K562 (cell line): Measurements from ENCODE around the gene GLCCI1. TPM values are rescaled to one million over a fixed set of nuclear protein-coding genes. Genes with fewer than 3 reads are reported as not detected.

ENCODE experiments used
- ATAC-seq: fragments of 200-7000 bp; cut with Tn5 transposase; 3 replicates; pipeline ENCODE4 v1.9.1; 2020; ENCODE audit warnings: moderate library complexity
- Bru-seq: library from RNA; stranded (reverse); fragments of 400-500 nt; gene quantifications from one replicate; lab custom pipeline; 2021; lab: Mats Ljungman, UMichigan
- BruChase-seq, 2 experiments: library from RNA; stranded (reverse); fragments of 400-500 nt; gene quantifications; one replicate each; lab custom pipeline; 2021; lab: Mats Ljungman, UMichigan
- BruUV-seq: library from RNA; stranded (reverse); fragments of 400-500 nt; replicated peaks from 2 replicates; lab custom pipeline; 2021; lab: Mats Ljungman, UMichigan
- CTCF ChIA-PET: fragments of 300-600 bp; formaldehyde crosslinking; extraction: SDS; loops from one replicate; lab custom pipeline; 2021; ENCODE audit warnings: low intra/inter-chr PET ratio; lab: Yijun Ruan, JAX
- POLR2A ChIA-PET: fragments of 300-600, 350-650 bp; sonication (Branson Sonifier 250); formaldehyde crosslinking; extraction: SDS; loops from one replicate; lab custom pipeline; 2021; ENCODE audit warnings: antibody characterized with exemption, inconsistent platforms; lab: Yijun Ruan, JAX
- DNase-seq, 4 experiments: peaks; one replicate each; pipeline versions ENCODE4 v3.0.0 to v3.0.0-alpha.2; 2011 to 2018; ENCODE audit warnings: low spot score in 3 of 4, mixed read lengths in 3 of 4; ENCODE audit errors: extremely low read depth in 1 of 4
- FAIRE-seq: peaks from 2 replicates; lab custom pipeline; 2011; peaks lifted over from hg19 to GRCh38; lab: Jason Lieb, UNC
- H2AFZ ChIP-seq: 2 replicates; pipeline ENCODE4 v1.6.0; 2011; ENCODE audit warnings: low read depth, low read length, control low read depth, inconsistent platforms
- H3K27ac ChIP-seq: fragments of 200-600 bp; 3 replicates; pipeline ENCODE4 v1.8.0; 2011; ENCODE audit warnings: low read depth, mild to moderate bottlenecking, control low read depth, inconsistent platforms, low read length, moderate library complexity, mixed read lengths; ENCODE audit errors: extremely low read depth
- H3K27me3 ChIP-seq, 2 experiments: fragments of 300-600 bp in 1 of 2; 2 replicates in 1 of 2; 3 replicates in 1 of 2; pipeline versions ENCODE4 v1.6.0 to v1.8.0; 2011; ENCODE audit warnings: inconsistent platforms in 2 of 2, low read length in 2 of 2, mild to moderate bottlenecking in 1 of 2, mixed read lengths in 1 of 2, moderate library complexity in 1 of 2; ENCODE audit not compliant: control insufficient read depth in 2 of 2, insufficient read depth in 2 of 2
- H3K36me3 ChIP-seq: fragments of 300-600 bp; 3 replicates; pipeline ENCODE4 v1.8.0; 2011; ENCODE audit warnings: mild to moderate bottlenecking, low read length, inconsistent platforms; ENCODE audit not compliant: control insufficient read depth, insufficient read depth
- H3K4me1 ChIP-seq, 2 experiments: fragments of 200-600 bp in 1 of 2; replicated peaks in 1 of 2; 2 replicates in 1 of 2; 3 replicates in 1 of 2; pipeline versions ENCODE4 v1.5.1 to v1.8.0; 2011; ENCODE audit warnings: inconsistent platforms in 2 of 2, low read length in 2 of 2, mild to moderate bottlenecking in 1 of 2, mixed read lengths in 1 of 2, moderate library complexity in 1 of 2; ENCODE audit not compliant: control insufficient read depth in 2 of 2, insufficient read depth in 2 of 2
- H3K4me2 ChIP-seq: 2 replicates; pipeline ENCODE4 v1.6.1; 2011; ENCODE audit warnings: low read length, control low read depth, inconsistent platforms, mixed read lengths; ENCODE audit not compliant: insufficient read depth
- H3K4me3 ChIP-seq: fragments of 200-600 bp; sonication (generic), shearing (Covaris generic); 2 replicates; pipeline ENCODE4 v1.5.1; 2016; ENCODE audit warnings: control low read depth, inconsistent platforms
- H3K79me2 ChIP-seq: fragments of 200-600 bp; 3 replicates; pipeline ENCODE4 v1.8.0; 2011; ENCODE audit warnings: low read length, inconsistent platforms; ENCODE audit not compliant: control insufficient read depth, insufficient read depth
- H3K9ac ChIP-seq, 2 experiments: 2 replicates each; pipeline versions ENCODE4 v1.6.0 to v1.6.1; 2011; ENCODE audit warnings: low read depth in 2 of 2, low read length in 2 of 2, control low read depth in 1 of 2, inconsistent platforms in 1 of 2, mild to moderate bottlenecking in 1 of 2, mixed read lengths in 1 of 2; ENCODE audit not compliant: insufficient read depth in 1 of 2
- H3K9me1 ChIP-seq: one replicate; pipeline ENCODE4 v1.6.0; 2011; ENCODE audit warnings: inconsistent platforms, mild to moderate bottlenecking, low read length, moderate library complexity; ENCODE audit not compliant: control insufficient read depth, insufficient read depth
- H3K9me3 ChIP-seq: replicated peaks from 2 replicates; pipeline ENCODE4 v1.5.1; 2011; ENCODE audit warnings: low read depth, low read length, inconsistent platforms; ENCODE audit not compliant: control insufficient read depth, insufficient read depth
- H4K20me1 ChIP-seq: replicated peaks from 2 replicates; pipeline ENCODE4 v1.6.1; 2011; ENCODE audit warnings: low read length, inconsistent platforms, mixed read lengths; ENCODE audit not compliant: control insufficient read depth, insufficient read depth
- BMI1 ChIP-seq: fragments of 150-350 bp; IDR thresholded peaks from 2 replicates; pipeline ENCODE4 v1.6.1; 2014; ENCODE audit warnings: low read length
- HMGN3 ChIP-seq: IDR thresholded peaks from 2 replicates; pipeline ENCODE4 v1.6.1; 2011; ENCODE audit warnings: borderline replicate concordance, low read depth, mild to moderate bottlenecking, mixed read lengths, low read length; ENCODE audit not compliant: insufficient read length; ENCODE audit errors: extremely low read depth
- HNRNPLL ChIP-seq: fragments of 200-400 bp; formaldehyde crosslinking; IDR thresholded peaks from 2 replicates; pipeline ENCODE4 v1.6.1; 2017; ENCODE audit warnings: low read length, low read depth, mild to moderate bottlenecking; ENCODE audit not compliant: poor library complexity, severe bottlenecking
- PBX2 ChIP-seq, 2 experiments: IDR thresholded peaks in 1 of 2; conservative IDR thresholded peaks in 1 of 2; 2 replicates each; pipeline ENCODE4 v1.6.1; 2016; ENCODE audit warnings: low read depth in 2 of 2, mild to moderate bottlenecking in 1 of 2, missing compliant biosample characterization in 1 of 2, missing genetic modification characterization in 1 of 2, moderate library complexity in 1 of 2
- STAT5B ChIP-seq: fragments of 250-450 bp; sonication (Bioruptor Pico); IDR thresholded peaks from 2 replicates; pipeline ENCODE4 v1.8.0; 2021; ENCODE audit warnings: mild to moderate bottlenecking, inconsistent platforms
- YY1 ChIP-seq, 3 experiments: IDR thresholded peaks; 2 replicates each; pipeline ENCODE4 v1.6.1; 2011; ENCODE audit warnings: low read length in 2 of 3, mild to moderate bottlenecking in 2 of 3, moderate library complexity in 2 of 3, borderline replicate concordance in 1 of 3, control low read depth in 1 of 3, low read depth in 1 of 3; ENCODE audit not compliant: insufficient read depth in 3 of 3, insufficient replicate concordance in 2 of 3, control insufficient read depth in 1 of 3, insufficient read length in 1 of 3; ENCODE audit errors: extremely low read depth in 1 of 3
- ZBTB17 ChIP-seq: fragments of 450-650 bp; formaldehyde crosslinking; IDR thresholded peaks from 2 replicates; pipeline ENCODE4 v1.4.0; 2020; ENCODE audit warnings: mild to moderate bottlenecking
- ZNF184 ChIP-seq: sonication (generic); formaldehyde crosslinking; IDR thresholded peaks from 2 replicates; pipeline ENCODE4 v1.5.0; 2020; ENCODE audit warnings: missing genetic modification reagents
- ZNF263 ChIP-seq: sonication (generic); formaldehyde crosslinking; IDR thresholded peaks from 2 replicates; pipeline ENCODE4 v1.8.0; 2022; ENCODE audit warnings: mild to moderate bottlenecking, missing genetic modification reagents, borderline replicate concordance
- ZSCAN32 ChIP-seq: fragments of 450-650 bp; formaldehyde crosslinking; IDR thresholded peaks from 2 replicates; pipeline ENCODE4 v1.4.0; 2020; ENCODE audit warnings: mild to moderate bottlenecking, moderate library complexity
- WGBS: fragments of 100-300 bp; shearing (Covaris generic); methylation state at CpG from one replicate; pipeline ENCODE4 v1.1.6; 2016; ENCODE audit warnings: low coverage, mixed read lengths; ENCODE audit not compliant: insufficient coverage; ENCODE audit errors: missing lambda C conversion rate; 5-methylcytosine and 5-hydroxymethylcytosine counted together
- in situ Hi-C: fragments of 300-500 bp; cut with MboI; formaldehyde crosslinking; loops from 4 replicates; pipeline ENCODE4 v1.15.0; 2018; ENCODE audit warnings: inconsistent platforms, mixed read lengths
- intact Hi-C: fragments of 100-400 bp; cut with micrococcal nuclease; formaldehyde crosslinking; loops from 2 replicates; pipeline ENCODE4 v1.14.2; 2022
- long read RNA-seq, 3 experiments: library from polyadenylated mRNA in 2 of 3; library from RNA in 1 of 3; unstranded in 2 of 3; stranded (forward) in 1 of 3; transcript quantifications; one replicate each; pipeline ENCODE4 v2.0.0, GENCODE V29; 2019 to 2022
- polyA minus RNA-seq, 3 experiments: library from RNA; depleted of rRNA, polyadenylated mRNA; stranded (reverse); fragments of >200 nt; gene quantifications; 2 replicates each; pipeline ENCODE4 v1.2.3, GENCODE V29; 2011
- polyA plus RNA-seq, 8 experiments: library from polyadenylated mRNA; depleted of rRNA in 4 of 8; stranded (reverse) in 5 of 8; unstranded in 3 of 8; fragments of >200 nt; fragmentation: Nextera tagmentation in 2 of 8; fragmentation: Illumina TruSeq in 1 of 8; extraction: Ambion mirVana in 2 of 8; extraction: Trizol in 1 of 8; gene quantifications; 2 replicates each; pipeline versions ENCODE4 v1.2.1 to v1.2.3, GENCODE V29; 2011 to 2014; ENCODE audit warnings: inconsistent platforms in 1 of 8, missing spikeins in 1 of 8
- total RNA-seq, 7 experiments: library from RNA; depleted of rRNA in 6 of 7; stranded (reverse); fragments of >200 nt in 6 of 7; fragmentation: Illumina TruSeq in 2 of 7; extraction: Trizol in 2 of 7; gene quantifications; 2 replicates each; pipeline versions ENCODE4 v1.2.1 to v1.2.3, GENCODE V29; 2011 to 2021; ENCODE audit warnings: low replicate concordance in 1 of 7

The GLCCI1 gene
- 28.3 and 49.4 TPM in 2 replicates for total RNA-seq (2011; cell fraction: chromatin; rRNA removed; ENCODE audit: low replicate concordance)
- total RNA-seq (2011; cell fraction: nucleolus; rRNA removed) = 10.5 and 18.9 TPM in 2 replicates
- total RNA-seq (2011; cell fraction: nucleoplasm; rRNA removed) = 21.6 and 29.6 TPM in 2 replicates
- total RNA-seq (2014; rRNA removed) = 2.8 and 4.6 TPM in 2 replicates
- 9.5 and 9.7 TPM in 2 replicates for total RNA-seq (2014; rRNA removed; fragmentation: Illumina TruSeq; extraction: Trizol)
- total RNA-seq (2015; rRNA removed; fragmentation: Illumina TruSeq; extraction: Trizol) = 6.5 and 7.3 TPM in 2 replicates
- total RNA-seq (2021) = 11.2 and 11.9 TPM in 2 replicates
- polyA plus RNA-seq (2011; rRNA removed) = 7.2 and 16.6 TPM in 2 replicates
- polyA plus RNA-seq (2011; cell fraction: cytosol; rRNA removed) = 2.7 and 6.5 TPM in 2 replicates
- polyA plus RNA-seq (2011; cell fraction: nucleus; rRNA removed) = 13.2 and 20.1 TPM in 2 replicates
- polyA plus RNA-seq (2012) = 8.4 and 11.0 TPM in 2 replicates
- polyA plus RNA-seq (2014; fragmentation: Illumina TruSeq; extraction: Trizol) = 7.7 and 8.1 TPM in 2 replicates
- polyA plus RNA-seq (2014; fragmentation: Nextera tagmentation; extraction: Ambion mirVana) = 1 to 10 TPM; 2.7 TPM
- 5.1 and 6.0 TPM in 2 replicates for polyA plus RNA-seq (2014; rRNA removed)
- 13.8 and 36.3 TPM in 2 replicates for polyA minus RNA-seq (2011; rRNA and poly(A)+ RNA removed)
- 3.7 and 9.9 TPM in 2 replicates for polyA minus RNA-seq (2011; cell fraction: cytosol; rRNA and poly(A)+ RNA removed)
- polyA minus RNA-seq (2011; cell fraction: nucleus; rRNA and poly(A)+ RNA removed) = 8.6 and 31.3 TPM in 2 replicates
- percentile 62 among the genes with signal in this experiment for Bru-seq, nascent RNA
- percentile 71 among the genes with signal in this experiment for BruChase-seq, experiment 1, labeled RNA remaining after a 2-hour chase
- percentile 72 among the genes with signal in this experiment for BruChase-seq, experiment 2, labeled RNA remaining after a 6-hour chase
- long read RNA-seq, experiment 1, partial matches to known transcripts = 8 of 20 reads
- long read RNA-seq, experiment 1, other reads (novel, unspliced or antisense) = 12 of 20 reads
- long read RNA-seq, experiment 2, partial matches to known transcripts = 0 of 3 reads
- long read RNA-seq, experiment 2, other reads (novel, unspliced or antisense) = 3 of 3 reads
- long read RNA-seq, experiment 3, partial matches to known transcripts = 0 of 1 reads
- long read RNA-seq, experiment 3, other reads (novel, unspliced or antisense) = 1 of 1 reads

DNA sequence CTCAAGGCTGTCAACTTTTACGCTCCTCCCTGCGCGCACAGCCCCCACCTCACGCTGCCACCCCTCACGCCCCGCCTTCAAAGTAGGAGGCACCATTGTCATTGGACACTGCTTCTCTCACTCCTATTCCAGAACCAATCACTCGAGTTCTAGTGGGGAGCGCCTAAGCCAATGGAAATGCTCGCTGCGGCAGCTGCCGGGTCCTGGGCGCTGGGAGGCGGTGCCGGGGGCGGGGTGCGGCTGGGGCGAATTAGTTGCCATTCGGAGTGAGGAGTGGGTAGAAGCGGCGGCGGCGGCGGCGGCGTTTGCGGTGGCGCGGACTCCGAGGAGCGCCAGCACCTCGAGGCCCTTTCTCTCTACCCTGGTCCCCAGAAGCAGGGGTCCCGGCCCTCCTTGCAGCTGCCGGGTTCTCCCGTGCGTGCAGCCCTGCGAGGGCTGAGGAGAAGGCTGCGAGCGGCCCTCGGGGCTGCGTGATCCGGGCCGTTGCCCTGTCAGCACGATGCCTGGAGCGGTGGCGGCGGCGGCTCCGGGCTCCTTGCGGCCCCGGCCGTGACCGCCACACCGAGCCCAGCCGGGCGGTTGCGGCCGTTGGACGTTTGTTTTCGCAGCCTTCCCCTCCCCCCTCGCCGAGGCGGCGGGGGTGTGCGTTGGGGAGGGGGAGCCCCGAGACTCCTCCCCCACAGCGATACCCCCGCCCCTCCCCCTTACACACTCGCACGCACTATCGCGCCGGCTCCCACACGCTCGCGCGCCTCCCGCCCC lies at the start of gene GLCCI1:
TSS of gene GLCCI1 (plus strand) at position 253 of the 762 bp plus-strand sequence. CDS start 555 bp downstream, outside the sequence.
- WGBS = 2% methylated on average over 13 of the region's 77 CpGs
- peak; percentile 95 for FAIRE-seq
- H3K4me3 ChIP-seq = peak within 1 kb of the TSS; percentile 84
- no peaks in the 10 kb centered on the region for H3K9me3 ChIP-seq
- H3K27ac ChIP-seq = peak within 1 kb of the TSS; percentile 94
- H3K79me2 ChIP-seq = peaks cover 39% of the 10 kb centered on the region
- H3K9ac ChIP-seq = peak within 1 kb of the TSS; percentile 77 to 96
- intact Hi-C loops = no loop called here
- peaks cover 6 to 11% of the 10 kb centered on the region in 2 experiments; a peak in 4 of 5 replicates for H3K4me1 ChIP-seq
- H2AFZ ChIP-seq = peak within 1 kb of the TSS; percentile 95
- no TSS peak for BruUV-seq
- in situ Hi-C loops = no loop called here
- no peaks in the 10 kb centered on the region for H3K27me3 ChIP-seq
- H3K9me1 ChIP-seq = no peaks in the 10 kb centered on the region
- POLR2A ChIA-PET = interaction anchor here (0.8 to 2.2 kb wide), 4 partner anchors 21 to 1531 kb away, joined by 3 to 12 read pairs (median 4); partner anchors contain the start of gene UMAD1
- DNase-seq = peak; percentile 94 to 98 (median 96)
- peak within 1 kb of the TSS; percentile 92 for H3K4me2 ChIP-seq
- no peaks in the 10 kb centered on the region for H3K36me3 ChIP-seq
- CTCF ChIA-PET = no interaction called here
- peaks cover 3% of the 10 kb centered on the region; the same call in 1 of the 2 replicates for H4K20me1 ChIP-seq
- ATAC-seq = peak; percentile 97
- TF ChIP-seq STAT5B (CRISPR knock-in tag) = no peak
- TF ChIP-seq ZNF263 (CRISPR knock-in tag) = peak; percentile 70; the same call in 1 of the 2 replicates
- TF ChIP-seq HMGN3 = peak; percentile 63
- TF ChIP-seq BMI1 = no peak
- peak; percentile 85 for TF ChIP-seq PBX2 (CRISPR knock-in tag; IDR thresholded peaks at IDR 0.05; ENCODE audit: low read depth)
- peak; percentile 97 for TF ChIP-seq PBX2 (tag; conservative IDR thresholded peaks at IDR 0.05; ENCODE audit: low read depth)
- TF ChIP-seq ZSCAN32 = peak; percentile 32; the same call in 1 of the 2 replicates
- TF ChIP-seq ZBTB17 (CRISPR knock-in tag) = peak; percentile 50; the same call in 1 of the 2 replicates
- no peak for TF ChIP-seq ZNF184 (CRISPR knock-in tag)
- TF ChIP-seq YY1 (IDR thresholded peaks at IDR 0.05; ENCODE audit: borderline replicate concordance in 1 of 3, control insufficient read depth in 1 of 3, extremely low read depth in 1 of 3, insufficient read depth in 3 of 3, insufficient read length in 1 of 3, insufficient replicate concordance in 2 of 3, low read depth in 1 of 3, low read length in 2 of 3) = peak in 2 of 3 experiments; percentile 7 to 10
- peak; percentile 78 for TF ChIP-seq HNRNPLL
